Activated T-cell treated with anti-CD3 and anti-CD28 coated beads, Interleukin-2, amount 50 U/mL, for 4 hours (primary cell): ENCODE measurements around the gene BCL2. TPM values are rescaled to one million over a fixed set of nuclear protein-coding genes. Genes with fewer than 3 reads are reported as not detected.

ENCODE experiments used
- ATAC-seq, 2 donors: fragments of 200-7000 bp; cut with Tn5 transposase; one replicate each; pipeline ENCODE4 v1.10.0; 2021
- DNase-seq: peaks from one replicate; pipeline ENCODE4 v3.0.0-alpha.2; 2020
- H3K27me3 Mint-ChIP-seq: one replicate; pipeline ENCODE4 v1.8.0; 2021; ENCODE audit warnings: low read depth, mixed read lengths
- H3K36me3 Mint-ChIP-seq: one replicate; pipeline ENCODE4 v1.8.0; 2022; ENCODE audit warnings: mixed read lengths; ENCODE audit not compliant: insufficient read depth
- H3K4me1 Mint-ChIP-seq: one replicate; pipeline ENCODE4 v1.8.0; 2021; ENCODE audit warnings: low read depth, mixed read lengths
- H3K4me3 Mint-ChIP-seq: one replicate; pipeline ENCODE4 v1.8.0; 2021; ENCODE audit warnings: mild to moderate bottlenecking, moderate library complexity, mixed read lengths
- H3K9me3 Mint-ChIP-seq: one replicate; pipeline ENCODE4 v1.8.0; 2021; ENCODE audit warnings: mixed read lengths
- total RNA-seq, 3 donors: library from RNA; stranded (reverse); gene quantifications; one replicate each; pipeline ENCODE4 v1.2.1, GENCODE V29; 2021

Gene BCL2
- total RNA-seq, 3 donors from 2014 or later = 45.0 to 71.4 (median 66.6) TPM

DNA sequence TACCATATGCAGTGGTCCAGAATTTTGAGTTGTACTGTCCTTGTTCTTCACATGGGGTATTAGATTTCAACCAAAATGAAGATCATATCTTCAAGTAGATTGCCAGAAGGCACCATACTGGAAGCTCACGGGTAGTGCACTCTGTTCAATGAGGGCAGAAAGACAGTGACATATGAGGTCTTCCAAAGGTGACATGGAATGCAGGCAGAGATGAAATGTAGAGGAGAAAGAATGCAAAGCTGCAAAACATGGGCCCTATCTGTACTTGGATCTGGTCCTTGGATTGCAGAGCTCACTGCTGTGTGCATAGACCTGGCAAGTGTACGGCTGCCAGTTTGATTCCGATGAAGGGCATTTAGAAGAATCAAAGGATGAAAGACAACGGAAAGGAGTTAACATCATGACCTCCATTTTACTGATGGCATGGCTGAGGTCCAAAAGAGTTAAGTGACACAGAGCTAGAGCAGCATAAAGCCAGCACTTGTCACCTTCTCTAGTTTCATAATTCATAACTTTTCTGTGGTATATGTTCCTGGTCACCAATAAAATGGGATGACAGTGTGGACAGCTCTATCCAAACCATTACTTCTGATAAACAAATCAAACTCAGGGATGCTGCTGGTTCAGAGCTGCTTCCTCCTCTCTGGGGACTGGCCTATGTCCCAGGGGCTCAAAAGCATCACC lies 64.7 kb downstream of the BCL2 start:
- Mint-ChIP-seq H3K4me3 (no peak overlapping the region), H3K9me3 (peaks cover 4% of the 10 kb centered on the region), H3K27me3 (no peaks in the 10 kb centered on the region), H3K4me1 (peaks cover 79% of the 10 kb centered on the region), H3K36me3 (peaks cover 50% of the 10 kb centered on the region)
- no peak for ATAC-seq
- no peak for DNase-seq

DNA sequence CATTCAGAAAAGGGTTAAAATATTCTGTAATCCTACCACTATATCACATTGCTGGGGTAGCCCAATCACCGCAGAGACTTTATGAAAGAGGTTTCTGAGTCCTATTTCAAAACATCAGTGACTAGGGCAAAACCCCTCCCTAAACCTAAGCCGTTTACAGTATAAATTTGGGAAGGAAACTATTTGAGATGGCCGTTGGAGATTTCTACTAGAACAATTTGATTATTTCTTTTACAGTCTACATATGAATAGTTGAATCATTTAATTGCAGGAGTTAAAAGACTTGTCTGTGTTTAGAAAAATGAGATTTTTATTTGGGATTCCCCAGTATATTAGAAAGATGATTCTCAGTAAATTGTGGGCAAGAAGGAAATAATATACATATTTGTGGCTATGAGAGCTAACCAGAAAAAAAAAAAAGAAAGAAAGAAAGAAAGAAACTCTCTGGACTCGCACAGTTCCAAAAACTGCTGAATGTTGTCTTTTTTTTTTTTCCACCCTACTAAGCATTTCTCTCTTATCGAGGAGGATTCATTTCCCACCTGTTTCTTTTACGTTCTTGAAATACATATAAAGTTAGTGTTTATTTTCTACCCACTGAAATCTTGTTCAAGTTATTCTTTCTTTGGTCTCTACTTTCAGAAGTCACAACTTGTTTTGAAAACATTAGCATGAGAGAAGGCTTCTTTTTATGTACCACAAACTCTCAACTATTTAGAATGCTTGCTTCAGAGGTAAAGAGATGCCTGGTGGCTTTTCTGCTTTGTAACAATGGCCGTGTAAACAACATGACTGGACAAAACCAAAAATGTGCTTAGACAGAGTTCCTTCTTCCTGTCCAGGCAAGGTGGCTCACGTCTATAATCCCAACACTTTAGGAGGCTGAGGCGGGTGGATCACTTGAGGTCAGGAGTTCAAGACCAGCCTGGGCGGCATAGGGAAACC lies 65.9 kb downstream of the BCL2 start:
- ATAC-seq (peak in 1 of 2 donors; percentile 32), DNase-seq (no peak)

DNA sequence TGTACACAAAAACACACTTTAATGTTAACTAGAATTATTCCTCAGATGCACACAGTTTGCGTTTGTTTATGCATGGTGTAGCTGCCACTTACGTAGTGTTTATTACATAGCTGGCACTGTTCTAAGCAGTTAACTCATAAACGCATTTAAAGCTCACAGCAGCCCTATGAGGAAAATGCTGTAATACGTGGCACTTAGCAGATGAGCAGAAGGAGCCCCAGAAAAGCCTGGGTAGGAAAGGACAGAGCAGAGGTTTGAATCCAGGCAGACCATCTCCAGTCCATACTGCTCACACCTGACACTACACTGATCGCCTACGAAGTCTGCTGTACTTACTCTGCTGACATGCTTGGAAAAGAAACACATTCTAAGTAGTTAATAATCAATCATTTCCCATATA lies 66.6 kb downstream of the BCL2 start:
- Mint-ChIP-seq H3K9me3 (peaks cover 4% of the 10 kb centered on the region), H3K4me3 (no peak overlapping the region), H3K4me1 (peaks cover 77% of the 10 kb centered on the region), H3K36me3 (peaks cover 48% of the 10 kb centered on the region), H3K27me3 (no peaks in the 10 kb centered on the region)
- ATAC-seq (no peak), DNase-seq (no peak)

More for the DNA sequence above, 65.9 kb downstream of the BCL2 start:
- Mint-ChIP-seq H3K4me3 (peak overlapping the region; percentile 40), H3K9me3 (peaks cover 4% of the 10 kb centered on the region), H3K36me3 (peaks cover 50% of the 10 kb centered on the region), H3K27me3 (no peaks in the 10 kb centered on the region), H3K4me1 (peaks cover 76% of the 10 kb centered on the region)

DNA sequence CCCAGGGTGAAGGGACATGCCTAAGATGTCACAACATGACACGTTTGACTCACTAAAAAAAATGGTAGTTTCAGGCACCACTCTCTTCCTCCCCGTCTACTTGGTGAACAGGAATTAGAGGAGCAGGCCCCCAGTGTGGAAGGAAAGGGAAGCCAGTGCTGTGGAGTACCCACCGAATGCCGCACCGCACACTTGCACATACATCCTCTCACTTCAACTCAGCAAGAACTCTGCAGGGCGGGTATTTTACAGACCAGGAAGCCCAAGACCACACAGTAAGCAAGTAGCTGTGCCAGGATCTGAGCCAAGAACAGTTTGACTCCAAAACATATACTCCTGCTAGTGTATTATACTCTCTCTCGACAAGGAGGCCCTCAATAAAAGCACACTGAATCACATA lies 69.8 kb downstream of the BCL2 start:
- Mint-ChIP-seq H3K27me3 (no peaks in the 10 kb centered on the region), H3K4me3 (no peak overlapping the region), H3K36me3 (peaks cover 42% of the 10 kb centered on the region), H3K9me3 (peaks cover 4% of the 10 kb centered on the region), H3K4me1 (peaks cover 64% of the 10 kb centered on the region)
- peak; percentile 27 to 34 for ATAC-seq
- DNase-seq = no peak

DNA sequence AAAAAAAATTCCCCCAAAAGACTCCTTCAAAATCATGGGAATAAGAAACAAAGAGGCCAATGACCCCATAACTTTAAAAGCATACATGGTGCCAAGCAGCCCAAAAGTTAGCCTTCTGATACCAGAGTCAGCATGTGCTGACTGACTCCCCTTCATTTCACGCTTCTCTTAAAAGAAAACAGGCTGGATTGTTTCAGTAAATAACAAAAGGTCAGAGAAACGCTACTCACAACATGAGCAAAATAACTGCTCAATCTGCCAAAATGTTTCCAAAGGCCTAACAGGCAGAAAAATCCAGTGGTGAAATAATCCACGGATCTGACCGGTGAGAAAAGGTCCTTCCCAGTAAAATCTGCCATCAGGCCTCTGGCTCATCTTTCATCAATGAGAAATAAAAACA lies 71.6 kb downstream of the BCL2 start:
- Mint-ChIP-seq H3K36me3 (peaks cover 35% of the 10 kb centered on the region), H3K27me3 (no peaks in the 10 kb centered on the region), H3K4me1 (peaks cover 60% of the 10 kb centered on the region), H3K9me3 (peaks cover 4% of the 10 kb centered on the region), H3K4me3 (no peak overlapping the region)
- ATAC-seq (no peak), DNase-seq (no peak)

DNA sequence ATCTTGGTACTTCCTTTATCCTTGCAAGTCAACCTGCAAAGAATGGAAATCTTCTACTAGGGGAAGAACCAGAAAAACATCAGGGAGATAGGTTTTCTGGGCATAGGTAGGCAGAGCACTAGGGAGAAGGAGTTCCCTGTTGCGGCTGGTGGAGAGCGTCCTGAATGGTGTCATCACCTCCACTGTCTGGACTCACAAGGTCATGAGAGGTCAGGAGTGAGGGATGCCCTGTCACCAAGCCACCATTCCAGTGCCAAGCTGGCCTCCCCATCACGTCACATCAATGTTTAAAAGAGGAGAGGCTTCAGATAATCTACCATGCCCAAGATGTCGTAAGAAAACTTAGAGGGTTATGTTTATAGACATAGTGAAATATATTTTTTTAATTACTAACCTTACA lies 72.1 kb downstream of the BCL2 start:
- ATAC-seq (no peak), DNase-seq (no peak)
- Mint-ChIP-seq H3K4me1 (peaks cover 60% of the 10 kb centered on the region), H3K36me3 (peaks cover 37% of the 10 kb centered on the region), H3K4me3 (no peak overlapping the region), H3K27me3 (no peaks in the 10 kb centered on the region), H3K9me3 (peaks cover 2% of the 10 kb centered on the region)

DNA sequence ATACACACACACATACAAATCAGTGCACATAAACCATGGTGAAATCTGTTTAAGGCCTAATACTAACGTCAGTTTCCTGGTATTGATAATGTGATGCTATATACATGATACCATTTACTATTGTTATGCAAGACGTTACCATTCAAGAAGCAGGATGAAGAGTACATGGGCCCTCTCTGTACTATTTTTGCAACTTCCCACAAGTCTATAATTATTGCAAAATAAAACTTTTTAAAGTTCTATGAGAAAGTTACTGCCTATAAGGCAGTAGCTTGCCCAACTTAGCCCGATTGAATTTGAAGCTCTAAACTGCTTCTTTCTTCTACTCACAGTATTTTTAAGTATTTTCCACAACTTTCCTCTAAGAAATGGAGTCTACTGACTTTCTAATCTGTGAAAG lies 74.0 kb downstream of the BCL2 start:
- Mint-ChIP-seq H3K4me3 (no peak overlapping the region), H3K27me3 (no peaks in the 10 kb centered on the region), H3K4me1 (peaks cover 55% of the 10 kb centered on the region), H3K9me3 (no peaks in the 10 kb centered on the region), H3K36me3 (peaks cover 42% of the 10 kb centered on the region)
- DNase-seq (no peak), ATAC-seq (no peak)

DNA sequence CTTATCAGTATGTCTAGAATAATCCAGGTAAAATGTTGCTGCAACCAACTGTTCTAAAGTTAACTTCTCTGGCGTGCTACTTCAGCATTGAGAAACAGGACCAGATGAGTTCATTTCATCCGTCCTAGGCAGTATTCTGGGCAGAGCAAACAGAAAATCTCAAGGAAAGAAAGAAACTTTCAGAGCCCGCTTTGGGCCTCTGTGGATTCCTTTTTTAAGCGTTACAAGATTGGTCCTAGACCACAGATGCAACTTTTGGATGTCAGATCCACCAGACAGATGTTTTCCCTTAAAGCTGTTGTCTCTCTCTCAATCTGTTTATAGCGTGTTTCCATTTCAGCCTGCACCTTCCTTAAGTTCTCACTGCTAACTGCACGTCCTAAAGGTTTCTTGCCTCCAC lies 75.0 kb downstream of the BCL2 start:
- peaks cover 42% of the 10 kb centered on the region for H3K36me3 Mint-ChIP-seq
- ATAC-seq (no peak), DNase-seq (no peak)
- no peaks in the 10 kb centered on the region for H3K27me3 Mint-ChIP-seq
- no peak overlapping the region for H3K4me3 Mint-ChIP-seq
- no peaks in the 10 kb centered on the region for H3K9me3 Mint-ChIP-seq
- H3K4me1 Mint-ChIP-seq = peaks cover 50% of the 10 kb centered on the region

DNA sequence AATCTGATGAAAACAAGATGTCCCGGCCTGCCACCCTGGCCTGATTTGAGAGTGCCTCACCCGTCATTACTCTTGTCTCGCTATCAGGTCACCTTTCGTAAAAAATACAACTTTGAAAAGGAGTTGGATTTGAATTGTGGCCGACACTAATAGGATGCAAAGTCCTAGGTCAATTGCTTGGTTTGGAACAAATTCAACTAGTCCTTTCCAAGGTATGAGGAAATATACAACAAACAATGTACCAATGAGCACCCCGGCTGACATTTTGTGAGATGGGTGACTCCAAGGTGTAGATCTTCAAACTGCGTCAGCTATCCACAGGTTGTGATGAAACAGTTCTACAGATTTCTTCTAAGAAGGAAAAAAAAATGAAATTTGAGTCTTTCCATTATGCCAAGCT lies 77.8 kb downstream of the BCL2 start:
- Mint-ChIP-seq H3K4me3 (no peak overlapping the region), H3K4me1 (peaks cover 49% of the 10 kb centered on the region), H3K9me3 (no peaks in the 10 kb centered on the region), H3K27me3 (no peaks in the 10 kb centered on the region), H3K36me3 (peaks cover 44% of the 10 kb centered on the region)
- DNase-seq (no peak), ATAC-seq (no peak)

DNA sequence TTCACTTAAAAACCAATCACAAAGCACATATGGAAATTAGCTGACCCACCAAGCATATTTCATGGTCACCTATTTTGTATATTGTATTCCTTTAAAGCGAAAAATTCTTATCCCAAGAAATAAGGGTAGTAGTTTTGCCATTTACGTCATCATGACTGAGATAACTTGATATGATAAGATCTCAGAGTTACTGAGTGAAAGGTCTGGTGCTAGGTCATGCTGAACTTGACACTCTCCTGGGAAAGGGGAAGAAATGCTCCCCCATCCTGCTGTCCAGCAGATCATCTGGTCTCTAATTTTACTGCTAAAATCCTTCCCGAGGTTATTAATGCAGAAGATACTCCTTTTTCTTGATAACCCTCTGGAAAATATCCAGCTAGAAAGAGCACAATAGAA lies 78.3 kb downstream of the BCL2 start:
- H3K27me3 Mint-ChIP-seq = no peaks in the 10 kb centered on the region

DNA sequence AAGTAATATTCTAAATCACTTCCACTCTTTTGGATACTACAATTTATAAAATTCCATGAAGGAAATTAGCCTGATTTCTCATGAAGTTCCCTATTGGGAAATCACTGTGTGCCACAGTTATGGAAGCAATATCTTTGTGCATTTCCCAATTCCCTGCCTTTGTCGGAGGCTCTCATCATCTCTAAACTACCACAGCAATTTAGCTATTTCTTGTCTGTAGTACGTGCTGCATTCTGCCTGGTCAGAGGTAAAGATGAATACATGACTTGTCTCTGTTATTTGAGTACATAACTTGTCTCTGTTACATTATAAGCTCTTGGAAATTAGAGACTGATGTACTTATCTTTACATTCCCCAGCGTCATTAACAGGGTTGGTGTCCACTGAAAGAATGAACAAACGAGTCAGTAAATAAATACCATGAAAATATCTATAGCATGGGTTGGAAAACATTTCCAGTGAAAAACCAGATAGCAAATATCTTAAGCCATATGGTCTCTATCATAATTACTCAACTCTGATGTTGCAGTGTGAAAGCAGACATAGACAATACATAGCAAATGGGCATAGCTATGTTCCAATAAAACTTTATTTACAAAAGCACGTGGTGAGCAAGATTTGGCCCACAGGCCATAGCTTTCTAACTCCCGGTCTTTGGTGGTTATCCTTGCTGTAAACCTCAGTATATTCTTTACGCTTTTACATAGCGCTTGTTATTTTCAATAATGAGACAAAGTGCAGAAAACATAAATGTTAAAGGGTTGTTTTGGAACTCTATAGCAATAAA lies 78.8 kb downstream of the BCL2 start:
- Mint-ChIP-seq H3K36me3 (peaks cover 47% of the 10 kb centered on the region), H3K4me3 (no peak overlapping the region), H3K27me3 (no peaks in the 10 kb centered on the region), H3K9me3 (no peaks in the 10 kb centered on the region), H3K4me1 (peaks cover 54% of the 10 kb centered on the region)
- DNase-seq = no peak
- ATAC-seq = no peak

More for the DNA sequence above, 78.3 kb downstream of the BCL2 start:
- DNase-seq (no peak), ATAC-seq (no peak)
- Mint-ChIP-seq H3K36me3 (peaks cover 42% of the 10 kb centered on the region), H3K9me3 (no peaks in the 10 kb centered on the region), H3K4me3 (no peak overlapping the region), H3K4me1 (peaks cover 50% of the 10 kb centered on the region)

DNA sequence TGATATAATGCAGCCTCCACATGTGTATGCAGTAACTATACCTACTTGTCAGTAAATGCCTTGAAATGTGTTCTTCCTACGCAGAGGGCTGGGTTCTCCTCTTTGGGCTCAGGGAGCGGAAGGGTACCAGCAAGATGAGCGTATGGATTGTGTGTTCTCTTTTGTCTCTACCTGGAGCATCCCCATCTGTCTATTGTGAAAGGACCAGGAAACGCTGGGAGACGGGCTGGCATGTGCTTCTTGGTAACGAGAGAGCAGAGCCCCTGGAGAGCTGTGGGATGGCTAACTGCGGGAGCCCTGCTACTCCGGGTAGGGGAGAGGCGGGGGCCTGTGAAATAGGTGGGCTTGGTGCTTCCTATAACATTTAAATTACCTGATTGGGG lies 80.9 kb downstream of the BCL2 start:
- Mint-ChIP-seq H3K4me1 (peaks cover 56% of the 10 kb centered on the region), H3K4me3 (no peak overlapping the region), H3K27me3 (no peaks in the 10 kb centered on the region), H3K9me3 (peaks cover 7% of the 10 kb centered on the region), H3K36me3 (peaks cover 50% of the 10 kb centered on the region)
- ATAC-seq (no peak), DNase-seq (no peak)

DNA sequence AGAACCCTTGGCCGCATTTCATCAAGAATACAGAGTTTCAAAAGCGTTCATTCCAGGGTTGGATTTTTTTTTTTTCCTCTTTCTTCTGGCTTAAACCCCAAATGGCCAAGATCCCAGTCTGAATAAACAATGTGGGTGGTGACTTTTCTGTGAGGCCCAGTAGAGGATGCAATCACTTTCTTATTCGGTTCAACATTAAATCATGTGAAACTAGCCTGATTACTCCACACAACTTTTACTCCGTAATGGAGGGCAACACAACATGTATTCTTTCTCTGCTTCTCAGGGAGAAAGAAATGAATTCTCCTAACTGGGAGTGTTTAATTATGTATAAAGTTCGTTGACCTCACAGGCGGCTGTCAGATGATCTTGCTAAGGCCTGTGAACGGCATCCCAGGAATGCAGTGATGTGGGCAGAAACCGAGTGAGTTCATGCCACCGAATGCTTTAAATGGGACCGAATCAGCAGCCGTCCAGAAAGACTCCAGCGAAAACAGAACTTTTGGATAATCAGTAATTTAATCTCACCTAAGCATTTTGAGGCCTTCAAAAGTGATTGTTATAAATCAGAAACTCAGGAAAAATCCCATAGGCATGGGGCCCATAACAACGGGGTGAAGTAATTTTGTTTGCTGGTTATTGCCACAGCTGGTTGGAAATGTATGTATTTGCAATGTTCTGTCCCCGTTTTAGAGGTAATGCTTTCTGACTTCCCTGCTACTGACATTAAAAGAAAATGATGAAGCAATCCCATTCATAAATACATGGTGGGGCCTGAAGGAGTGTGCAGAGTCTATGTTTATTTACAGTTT lies 81.5 kb downstream of the BCL2 start:
- H3K4me1 Mint-ChIP-seq = peaks cover 59% of the 10 kb centered on the region
- H3K36me3 Mint-ChIP-seq = peaks cover 47% of the 10 kb centered on the region
- H3K4me3 Mint-ChIP-seq = no peak overlapping the region
- H3K27me3 Mint-ChIP-seq = no peaks in the 10 kb centered on the region
- DNase-seq = no peak
- peaks cover 7% of the 10 kb centered on the region for H3K9me3 Mint-ChIP-seq
- ATAC-seq = no peak
